Tibial nerve (tissue), 4 donors: Measurements from ENCODE around the gene PRKAR2A. TPM values are rescaled to one million over a fixed set of nuclear protein-coding genes. Genes with fewer than 3 reads are reported as not detected.

Experiments used
- DNase-seq, 2 donors: peaks; one replicate each; pipeline ENCODE4 v3.0.0-alpha.2; 2019; ENCODE audit warnings: low spot score in 2 of 2
- H3K27ac ChIP-seq, 4 donors: fragments of 200-600 bp; sonication (generic) in 3 of 4; one replicate each; pipeline ENCODE4 v1.5.1; 2017 to 2019; ENCODE audit warnings: mild to moderate bottlenecking in 1 of 4
- H3K27me3 ChIP-seq, 2 donors: fragments of 200-600 bp; sonication (generic) in 1 of 2; one replicate each; pipeline versions ENCODE4 v1.5.1 to v1.6.0; 2017 to 2019
- H3K36me3 ChIP-seq, 3 donors: fragments of 200-600 bp; sonication (generic); one replicate each; pipeline ENCODE4 v1.5.1; 2018 to 2019
- H3K4me1 ChIP-seq, 4 donors: fragments of 200-600 bp; sonication (generic) in 3 of 4; one replicate each; pipeline ENCODE4 v1.5.1; 2017 to 2019
- H3K4me3 ChIP-seq, 4 donors: fragments of 200-600 bp; sonication (generic) in 3 of 4; one replicate each; pipeline ENCODE4 v1.5.1; 2017 to 2019; ENCODE audit warnings: mild to moderate bottlenecking in 1 of 4, moderate library complexity in 1 of 4
- H3K9me3 ChIP-seq, 4 donors: fragments of 200-600 bp; sonication (generic) in 3 of 4; one replicate each; pipeline ENCODE4 v1.5.1; 2017 to 2019
- CTCF ChIP-seq, 5 experiments: fragments of 200-600 bp in 3 of 5; fragments of 450-650 bp in 2 of 5; sonication (generic) in 3 of 5; IDR thresholded peaks; one replicate each; pipeline ENCODE4 v1.5.1; 2016 to 2019; ENCODE audit warnings: antibody characterized with exemption in 5 of 5, mild to moderate bottlenecking in 3 of 5, moderate library complexity in 2 of 5
- EP300 ChIP-seq, 2 donors: sonication (generic); formaldehyde crosslinking; IDR thresholded peaks; one replicate each; pipeline ENCODE4 v1.6.1; 2017; ENCODE audit warnings: antibody characterized with exemption in 2 of 2, mild to moderate bottlenecking in 1 of 2
- POLR2A ChIP-seq, 2 donors: fragments of 450-650 bp; IDR thresholded peaks; one replicate each; pipeline ENCODE4 v1.6.1; 2017; ENCODE audit warnings: antibody characterized with exemption in 2 of 2, mild to moderate bottlenecking in 2 of 2, moderate library complexity in 2 of 2
- WGBS, 2 donors: methylation state at CpG; one replicate each; pipeline ENCODE4 v1.1.5; 2018; 5-methylcytosine and 5-hydroxymethylcytosine counted together
- total RNA-seq, 4 donors: library from RNA; depleted of rRNA; stranded (reverse); fragments of >200 nt; gene quantifications; one replicate each; pipeline ENCODE4 v1.1.0, GENCODE V29; 2016

Gene PRKAR2A
- 10 to 100 TPM; 26.9 to 37.5 (median 32.4) TPM for total RNA-seq

GRCh38 chr3:48847504-48848423 is at the start of gene PRKAR2A:
TSS of gene PRKAR2A (minus strand) at chr3:48847874. CDS start at chr3:48847596, 278 bp downstream.
- WGBS, 2 donors = 3% methylated on average over 34 to 38 of the region's 81 CpGs
- peak; percentile 75 to 87 for TF ChIP-seq POLR2A (IDR thresholded peaks at IDR 0.05)
- TF ChIP-seq EP300 (IDR thresholded peaks at IDR 0.05) = peak; percentile 40 to 77
- TF ChIP-seq CTCF (IDR thresholded peaks at IDR 0.05) = peak in 1 of 5 experiments; percentile 32
- H3K9me3 ChIP-seq = no peaks in the 10 kb centered on the region
- no peaks in the 10 kb centered on the region for H3K36me3 ChIP-seq
- H3K27me3 ChIP-seq = no peaks in the 10 kb centered on the region
- DNase-seq = peak; percentile 74 to 77
- H3K4me1 ChIP-seq = peaks cover 0 to 30% (median 19%) of the 10 kb centered on the region in 4 donors
- peak within 1 kb of the TSS; percentile 78 to 96 (median 88) for H3K4me3 ChIP-seq
- peak within 1 kb of the TSS; percentile 91 to 98 (median 95) for H3K27ac ChIP-seq

- H3K36me3 ChIP-seq = no peaks in the 10 kb centered on the region
- 52 to 70% methylated on average over 2 of the region's 2 CpGs for WGBS, 2 donors
- peaks cover 0 to 27% (median 15%) of the 10 kb centered on the region in 4 donors for H3K4me1 ChIP-seq
- peak overlapping the region in 1 of 4 donors; percentile 69 for H3K4me3 ChIP-seq
- DNase-seq = no peak
- peak overlapping the region in 1 of 4 donors; percentile 84 for H3K27ac ChIP-seq
- peak in 1 of 2 donors; percentile 27 for TF ChIP-seq EP300 (IDR thresholded peaks at IDR 0.05)
- no peak for TF ChIP-seq CTCF (IDR thresholded peaks at IDR 0.05)
- no peaks in the 10 kb centered on the region for H3K9me3 ChIP-seq
- H3K27me3 ChIP-seq = no peaks in the 10 kb centered on the region
These were observed 49.3 kb upstream of the PRKAR2A start for GRCh38 chr3:48896936-48897335.

DNA sequence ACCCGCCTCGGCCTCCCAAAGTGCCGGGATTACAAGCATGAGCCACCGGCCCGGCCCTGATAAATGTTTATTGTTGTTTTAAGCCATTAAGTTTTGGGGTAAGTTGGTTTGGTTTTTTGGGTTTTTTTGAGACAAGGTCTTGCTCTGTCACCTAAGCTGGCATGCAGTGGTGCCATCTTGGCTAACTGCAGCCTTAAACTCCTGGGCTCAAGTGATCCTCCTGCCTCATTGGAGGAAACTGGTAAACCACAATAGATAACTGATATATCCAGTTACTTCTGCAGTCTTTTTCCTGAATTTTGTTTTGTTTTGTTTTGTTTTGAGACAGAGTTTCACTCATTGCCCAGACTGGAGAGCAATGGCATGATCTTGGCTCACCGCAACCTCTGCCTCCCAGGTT is 46.8 kb upstream of the PRKAR2A start:
- Histone ChIP-seq H3K4me3 (no peak overlapping the region), H3K27me3 (no peaks in the 10 kb centered on the region), H3K4me1 (peaks cover 0 to 27% (median 15%) of the 10 kb centered on the region in 4 donors), H3K9me3 (no peaks in the 10 kb centered on the region), H3K36me3 (peaks cover 0 to 22% (median 0%) of the 10 kb centered on the region in 3 donors), H3K27ac (no peak overlapping the region)
- 98 to 99% methylated on average over 6 of the region's 6 CpGs for WGBS, 2 donors
- no peak for TF ChIP-seq POLR2A (IDR thresholded peaks at IDR 0.05)
- no peak for TF ChIP-seq EP300 (IDR thresholded peaks at IDR 0.05)
- no peak for TF ChIP-seq CTCF (IDR thresholded peaks at IDR 0.05)
- no peak for DNase-seq

GRCh38 chr3:48891606-48892005 is 43.9 kb upstream of the PRKAR2A start:
- no peak for TF ChIP-seq EP300 (IDR thresholded peaks at IDR 0.05)
- no peak for TF ChIP-seq CTCF (IDR thresholded peaks at IDR 0.05)
- TF ChIP-seq POLR2A (IDR thresholded peaks at IDR 0.05) = no peak
- H3K36me3 ChIP-seq = peaks cover 0 to 29% (median 0%) of the 10 kb centered on the region in 3 donors
- H3K27ac ChIP-seq = no peak overlapping the region
- no peaks in the 10 kb centered on the region for H3K9me3 ChIP-seq
- DNase-seq = no peak
- H3K4me1 ChIP-seq = peaks cover 0 to 5% (median under 1%) of the 10 kb centered on the region in 4 donors
- H3K4me3 ChIP-seq = no peak overlapping the region
- no peaks in the 10 kb centered on the region for H3K27me3 ChIP-seq
- WGBS, 2 donors = 95 to 97% methylated on average over 8 of the region's 8 CpGs

- H3K36me3 ChIP-seq = peaks cover 0 to 44% (median 0%) of the 10 kb centered on the region in 3 donors
- no peaks in the 10 kb centered on the region for H3K27me3 ChIP-seq
These were observed 38.1 kb upstream of the PRKAR2A start for GRCh38 chr3:48885753-48886152.

More at GRCh38 chr3:48885753-48886152, 38.1 kb upstream of the PRKAR2A start:
- no peak overlapping the region for H3K27ac ChIP-seq
- H3K4me1 ChIP-seq = no peaks in the 10 kb centered on the region
- no peak for DNase-seq
- no peak for TF ChIP-seq POLR2A (IDR thresholded peaks at IDR 0.05)
- TF ChIP-seq EP300 (IDR thresholded peaks at IDR 0.05) = no peak
- TF ChIP-seq CTCF (IDR thresholded peaks at IDR 0.05) = no peak
- no peaks in the 10 kb centered on the region for H3K9me3 ChIP-seq
- no peak overlapping the region for H3K4me3 ChIP-seq
